ENCODE results near the gene NUAK2. TPM values are rescaled to one million over a fixed set of nuclear protein-coding genes. Genes with fewer than 3 reads are reported as not detected.
"Not testable (repeated sequence)": the region's sequence is repeated elsewhere in the genome, so short reads cannot be mapped to it uniquely, and the experiment has no call there.

The NUAK2 gene
- total RNA-seq, 2 experiments from 2014 or later, result 13.0 to 14.7 TPM

- POLR2A ChIA-PET, result interaction anchor here (0.5 kb wide), 1 partner anchor 24 kb away, joined by 3 read pairs; no protein-coding TSS in a partner anchor
- Mint-ChIP-seq H3K27me3 (peaks cover 2% of the 10 kb centered on the region), H3K9me3 (no peaks in the 10 kb centered on the region), H3K4me3 (no peak overlapping the region), H3K27ac (no peak overlapping the region), H3K36me3 (peaks cover 21% of the 10 kb centered on the region), H3K4me1 (peaks cover 15% of the 10 kb centered on the region)
- no peak for ATAC-seq (ENCODE audit: low read depth)
- DNase-seq, result no peak
Measured at GRCh38 chr1:205306929-205307566, 14.5 kb downstream of the NUAK2 start.

GRCh38 chr1:205304695-205305070, 16.9 kb downstream of the NUAK2 start:
- H3K27ac Mint-ChIP-seq, result peak overlapping the region; percentile 59
- no peaks in the 10 kb centered on the region for H3K9me3 Mint-ChIP-seq
- DNase-seq, result no peak
- POLR2A ChIA-PET, result no interaction called here
- H3K36me3 Mint-ChIP-seq, result peaks cover 15% of the 10 kb centered on the region
- peaks cover 2% of the 10 kb centered on the region for H3K27me3 Mint-ChIP-seq
- H3K4me3 Mint-ChIP-seq, result no peak overlapping the region
- ATAC-seq (ENCODE audit: low read depth), result peak; percentile 40
- peaks cover 15% of the 10 kb centered on the region for H3K4me1 Mint-ChIP-seq

GRCh38 chr1:205304046-205304694, 17.4 kb downstream of the NUAK2 start:
- ATAC-seq (ENCODE audit: low read depth) (peak; percentile 35), DNase-seq (no peak)
- H3K27me3 Mint-ChIP-seq, result peaks cover 2% of the 10 kb centered on the region
- no peaks in the 10 kb centered on the region for H3K9me3 Mint-ChIP-seq
- peaks cover 15% of the 10 kb centered on the region for H3K36me3 Mint-ChIP-seq
- H3K4me1 Mint-ChIP-seq, result peaks cover 15% of the 10 kb centered on the region
- POLR2A ChIA-PET, result interaction anchor here (1.9 kb wide), 1 partner anchor 10 kb away, joined by 8 read pairs; no protein-coding TSS in a partner anchor
- H3K4me3 Mint-ChIP-seq, result no peak overlapping the region
- peak overlapping the region; percentile 59 for H3K27ac Mint-ChIP-seq

DNA sequence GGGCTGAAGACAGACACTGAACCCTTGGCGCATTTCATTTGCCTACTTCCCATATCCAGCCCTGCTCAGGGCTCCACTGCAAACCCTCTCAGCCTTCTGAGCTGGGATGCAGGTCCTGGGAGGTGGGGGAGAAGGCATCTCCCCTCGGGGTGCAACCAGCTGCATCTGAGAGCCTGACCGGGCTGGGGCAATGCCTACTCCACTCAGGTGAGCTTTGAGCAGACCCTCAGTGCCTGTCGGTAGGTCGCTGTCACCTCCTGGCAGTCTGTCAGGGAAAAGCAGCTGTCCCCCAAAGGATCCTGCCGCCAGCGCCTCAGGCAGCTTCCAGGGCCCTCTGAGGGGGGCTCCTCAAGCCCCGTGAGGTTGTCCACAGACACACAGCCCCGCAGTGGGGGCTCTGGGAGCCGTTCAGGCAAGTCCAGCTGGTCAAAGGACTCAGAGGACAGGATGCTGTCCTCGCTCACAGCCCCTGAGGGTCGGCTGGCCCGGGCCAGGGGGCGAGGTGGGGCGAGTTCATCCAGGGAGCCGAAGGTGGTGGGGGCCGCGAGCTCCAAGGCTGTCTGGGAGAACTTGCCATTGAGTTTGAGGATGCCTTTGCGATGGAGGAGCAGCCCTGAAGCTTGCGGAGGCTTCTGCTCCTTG, 18.2 kb downstream of the NUAK2 start:
- Mint-ChIP-seq H3K4me1 (peaks cover 15% of the 10 kb centered on the region), H3K9me3 (no peaks in the 10 kb centered on the region), H3K27me3 (peaks cover 6% of the 10 kb centered on the region), H3K4me3 (no peak overlapping the region), H3K36me3 (peaks cover 14% of the 10 kb centered on the region), H3K27ac (no peak overlapping the region)
- POLR2A ChIA-PET, result interaction anchor here (1.1 to 1.9 kb wide), 2 partner anchors 11 to 14 kb away, joined by 3 to 8 read pairs; no protein-coding TSS in a partner anchor
- DNase-seq, result no peak
- ATAC-seq (ENCODE audit: low read depth), result no peak

- Mint-ChIP-seq H3K4me1 (peaks cover 16% of the 10 kb centered on the region), H3K27ac (no peak overlapping the region), H3K9me3 (no peaks in the 10 kb centered on the region), H3K4me3 (no peak overlapping the region), H3K27me3 (peaks cover 10% of the 10 kb centered on the region), H3K36me3 (peaks cover 13% of the 10 kb centered on the region)
- ATAC-seq (ENCODE audit: low read depth) (no peak), DNase-seq (no peak)
- POLR2A ChIA-PET, result interaction anchor here (1.6 kb wide), 1 partner anchor 14 kb away, joined by 7 read pairs; no protein-coding TSS in a partner anchor
Measured at GRCh38 chr1:205301842-205302588, 19.5 kb downstream of the NUAK2 start.

DNA sequence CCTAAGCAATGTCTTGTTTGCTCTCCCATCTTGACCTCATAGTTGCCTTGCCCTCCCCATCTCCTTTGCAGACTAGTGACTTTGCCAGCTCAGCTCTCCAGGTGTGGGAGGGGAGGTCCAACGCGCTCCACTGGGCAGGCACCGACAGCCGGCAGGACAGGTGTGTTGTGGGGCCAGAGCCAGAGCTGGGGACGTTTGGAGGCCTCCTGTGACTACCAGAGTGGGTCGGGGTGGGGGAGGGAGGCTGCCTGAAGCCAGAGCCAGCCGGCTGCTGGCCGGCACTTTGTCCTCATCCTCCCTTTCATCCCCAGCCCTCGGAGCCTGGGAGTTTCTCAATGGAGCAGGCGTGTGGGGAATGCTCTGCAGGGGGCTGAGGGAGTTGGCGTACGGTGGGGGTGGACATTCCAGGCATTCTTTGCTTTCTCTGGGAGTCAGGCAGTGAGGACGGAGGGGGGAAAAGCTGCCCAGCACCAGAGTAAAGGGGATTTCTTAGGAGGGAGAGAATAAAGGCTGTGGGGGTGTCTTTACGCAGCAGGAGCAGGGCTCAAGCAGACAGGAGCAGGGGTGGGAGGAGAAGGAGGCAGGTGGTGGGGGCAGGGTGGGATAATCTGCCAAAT, 20.2 kb downstream of the NUAK2 start:
- Mint-ChIP-seq H3K27ac (no peak overlapping the region), H3K27me3 (peaks cover 15% of the 10 kb centered on the region), H3K4me1 (peaks cover 14% of the 10 kb centered on the region), H3K9me3 (no peaks in the 10 kb centered on the region), H3K36me3 (peaks cover 10% of the 10 kb centered on the region), H3K4me3 (no peak overlapping the region)
- no peak for DNase-seq
- no peak for ATAC-seq (ENCODE audit: low read depth)
- POLR2A ChIA-PET, result interaction anchor here (1.6 kb wide), 1 partner anchor 13 kb away, joined by 7 read pairs; no protein-coding TSS in a partner anchor

DNA sequence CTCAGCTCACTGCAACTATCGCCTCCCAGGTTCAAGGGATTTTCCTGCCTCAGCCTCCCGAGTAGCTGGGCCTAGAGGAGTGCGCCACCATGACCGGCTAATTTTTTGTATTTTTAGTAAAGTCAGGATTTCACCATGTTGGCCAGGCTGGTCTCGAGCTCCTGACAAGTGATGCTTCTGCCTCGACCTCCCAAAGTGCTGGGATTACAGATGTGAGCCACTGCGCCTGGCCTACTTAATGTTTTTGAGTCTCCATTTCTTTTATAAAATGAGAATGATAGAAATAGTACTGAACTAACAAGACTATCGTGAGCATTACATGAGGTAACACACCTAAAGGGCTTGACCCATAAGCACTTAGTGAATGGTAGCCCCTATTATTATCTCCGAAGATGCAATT, 21.4 kb downstream of the NUAK2 start:
- H3K9me3 Mint-ChIP-seq, result no peaks in the 10 kb centered on the region
- H3K36me3 Mint-ChIP-seq, result peaks cover 8% of the 10 kb centered on the region
- no peak overlapping the region for H3K27ac Mint-ChIP-seq
- H3K4me1 Mint-ChIP-seq, result peaks cover 13% of the 10 kb centered on the region
- DNase-seq (no peak), ATAC-seq (ENCODE audit: low read depth) (no peak)
- POLR2A ChIA-PET, result interaction anchor here (0.7 to 1.4 kb wide), 2 partner anchors 11 to 499 kb away, joined by 4 to 5 read pairs; no protein-coding TSS in a partner anchor
- H3K27me3 Mint-ChIP-seq, result peaks cover 21% of the 10 kb centered on the region
- H3K4me3 Mint-ChIP-seq, result no peak overlapping the region

DNA sequence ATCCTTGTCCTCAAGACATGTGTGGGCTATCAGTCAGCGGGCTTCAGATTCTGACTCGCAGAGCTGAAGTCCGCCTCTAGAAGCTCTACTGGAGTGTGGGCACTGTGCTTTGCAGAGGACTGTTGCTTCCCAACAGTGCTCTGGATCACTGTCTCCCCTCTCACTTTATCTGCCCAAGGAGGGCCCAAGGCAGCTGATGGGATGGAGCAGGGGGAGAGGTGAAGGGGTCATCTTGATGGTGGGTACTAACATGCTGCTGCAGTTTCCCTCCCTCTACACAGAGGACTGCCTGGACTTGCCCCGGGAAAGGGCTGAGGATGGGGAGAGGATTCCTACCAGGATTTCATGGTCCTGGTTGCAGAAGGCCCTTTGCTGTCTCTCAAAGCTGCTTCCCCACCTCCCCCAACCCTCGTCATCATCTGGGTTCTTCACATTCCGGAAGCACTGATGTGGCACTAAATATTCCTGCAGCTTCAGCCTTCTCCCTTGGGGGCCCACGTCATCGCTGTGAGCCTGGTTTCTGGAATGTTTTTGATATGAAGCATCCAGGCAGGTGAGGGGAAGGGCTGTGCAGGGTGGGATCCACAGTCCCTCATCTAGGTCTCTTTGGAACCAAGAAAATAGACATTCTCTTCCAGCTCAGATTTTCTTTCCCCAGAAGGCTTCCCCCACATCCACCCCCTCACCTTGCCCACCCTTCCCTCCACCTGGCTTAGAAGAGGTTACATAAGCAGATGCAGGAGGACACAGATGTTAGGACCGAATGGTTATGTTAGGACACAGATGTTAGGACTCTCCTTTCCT, 23.2 kb downstream of the NUAK2 start:
- POLR2A ChIA-PET, result interaction anchor here (1.6 to 2.3 kb wide), 2 partner anchors 10 to 15 kb away, joined by 4 to 12 read pairs; no protein-coding TSS in a partner anchor
- H3K36me3 Mint-ChIP-seq, result peaks cover 4% of the 10 kb centered on the region
- ATAC-seq (ENCODE audit: low read depth) (no peak), DNase-seq (no peak)
- no peaks in the 10 kb centered on the region for H3K9me3 Mint-ChIP-seq
- peaks cover 8% of the 10 kb centered on the region for H3K4me1 Mint-ChIP-seq
- no peak overlapping the region for H3K4me3 Mint-ChIP-seq
- peaks cover 27% of the 10 kb centered on the region for H3K27me3 Mint-ChIP-seq
- no peak overlapping the region for H3K27ac Mint-ChIP-seq

- POLR2A ChIA-PET, result interaction anchor here (1.6 to 2.3 kb wide), 2 partner anchors 10 to 16 kb away, joined by 4 to 12 read pairs; no protein-coding TSS in a partner anchor
- H3K9me3 Mint-ChIP-seq; H3K27ac Mint-ChIP-seq; DNase-seq; H3K36me3 Mint-ChIP-seq; H3K4me1 Mint-ChIP-seq; ATAC-seq (ENCODE audit: low read depth); H3K4me3 Mint-ChIP-seq: not testable (repeated sequence)
- H3K27me3 Mint-ChIP-seq, result peaks cover 31% of the 10 kb centered on the region
Measured at GRCh38 chr1:205297546-205298177, 23.9 kb downstream of the NUAK2 start.

- no peak overlapping the region for H3K4me3 Mint-ChIP-seq
- no peaks in the 10 kb centered on the region for H3K36me3 Mint-ChIP-seq
- peaks cover 33% of the 10 kb centered on the region for H3K27me3 Mint-ChIP-seq
- POLR2A ChIA-PET, result interaction anchor here (0.7 kb wide), 2 partner anchors 11 to 16 kb away, joined by 3 read pairs; no protein-coding TSS in a partner anchor
- no peaks in the 10 kb centered on the region for H3K9me3 Mint-ChIP-seq
- no peak for ATAC-seq (ENCODE audit: low read depth)
- peaks cover 11% of the 10 kb centered on the region for H3K4me1 Mint-ChIP-seq
- H3K27ac Mint-ChIP-seq, result no peak overlapping the region
- no peak for DNase-seq
Measured at GRCh38 chr1:205296154-205296553, 25.4 kb downstream of the NUAK2 start.

- no peak overlapping the region for H3K27ac Mint-ChIP-seq
- H3K9me3 Mint-ChIP-seq, result no peaks in the 10 kb centered on the region
- POLR2A ChIA-PET, result no interaction called here
- ATAC-seq (ENCODE audit: low read depth) (no peak), DNase-seq (no peak)
- H3K27me3 Mint-ChIP-seq, result peaks cover 33% of the 10 kb centered on the region
- no peak overlapping the region for H3K4me3 Mint-ChIP-seq
- H3K4me1 Mint-ChIP-seq, result peaks cover 11% of the 10 kb centered on the region
- H3K36me3 Mint-ChIP-seq, result no peaks in the 10 kb centered on the region
Measured at GRCh38 chr1:205294934-205295333, 26.6 kb downstream of the NUAK2 start.

Data from activated naive CD8-positive, alpha-beta T cell treated with anti-CD3 and anti-CD28 coated beads, Interleukin-2, amount 10 ng/mL, durations not matched to agents 7 days and 5 days (primary cell).